CD4-positive, alpha-beta T cell (primary cell): ENCODE results near the gene ZNF621. TPM values are rescaled to one million over a fixed set of nuclear protein-coding genes. Genes with fewer than 3 reads are reported as not detected.

Experiments
- ATAC-seq: fragments of 200-7000 bp; cut with Tn5 transposase; one replicate; pipeline ENCODE4 v1.10.0; 2022; ENCODE audit warnings: mild to moderate bottlenecking; ENCODE audit not compliant: poor library complexity
- CTCF ChIA-PET: fragments of 350-600 bp; sonication (Branson Sonifier 250); formaldehyde crosslinking; loops from one replicate; lab custom pipeline; 2021; ENCODE audit warnings: antibody characterized with exemption, inconsistent platforms; lab: Charles Lee
- POLR2A ChIA-PET: fragments of 350-600 bp; sonication (Branson Sonifier 250); formaldehyde crosslinking; loops from one replicate; lab custom pipeline; 2021; ENCODE audit warnings: antibody characterized with exemption, inconsistent platforms; lab: Charles Lee
- DNase-seq, 14 experiments: peaks; one replicate each; pipeline ENCODE4 v3.0.0-alpha.2; 2013 to 2020; ENCODE audit warnings: mixed read lengths in 2 of 14
- H3K27ac ChIP-seq, 2 donors: one replicate each; pipeline versions ENCODE4 v1.5.1 to v1.7.0; 2013; ENCODE audit warnings: low read length in 2 of 2, low read depth in 1 of 2, mild to moderate bottlenecking in 1 of 2
- H3K27me3 ChIP-seq, 2 experiments: 1 replicate in 1 of 2; 2 replicates in 1 of 2; pipeline versions ENCODE4 v1.6.1 to v1.7.0; 2013; ENCODE audit warnings: low read length in 2 of 2, control low read depth in 1 of 2, mild to moderate bottlenecking in 1 of 2, moderate library complexity in 1 of 2; ENCODE audit not compliant: insufficient read depth in 2 of 2, control insufficient read depth in 1 of 2
- H3K36me3 ChIP-seq: one replicate; pipeline ENCODE4 v1.6.1; 2013; ENCODE audit warnings: low read length, control low read depth; ENCODE audit not compliant: insufficient read depth
- H3K4me1 ChIP-seq: one replicate; pipeline ENCODE4 v1.6.1; 2013; ENCODE audit warnings: low read length, control low read depth; ENCODE audit not compliant: insufficient read depth
- H3K4me3 ChIP-seq: one replicate; pipeline ENCODE4 v1.5.1; 2013; ENCODE audit warnings: mild to moderate bottlenecking, low read length, moderate library complexity
- H3K9me3 ChIP-seq, 2 experiments: 1 replicate in 1 of 2; 2 replicates in 1 of 2; pipeline versions ENCODE4 v1.6.1 to v1.7.0; 2013; ENCODE audit warnings: low read length in 2 of 2, mild to moderate bottlenecking in 2 of 2, control low read depth in 1 of 2, moderate library complexity in 1 of 2; ENCODE audit not compliant: control insufficient read depth in 1 of 2, insufficient read depth in 1 of 2
- H3K27ac Mint-ChIP-seq: one replicate; pipeline ENCODE4 v1.8.0; 2020; ENCODE audit warnings: mixed read lengths
- H3K27me3 Mint-ChIP-seq: one replicate; pipeline ENCODE4 v1.8.0; 2021; ENCODE audit warnings: mixed read lengths
- H3K36me3 Mint-ChIP-seq: one replicate; pipeline ENCODE4 v1.8.0; 2021; ENCODE audit warnings: low read depth, mixed read lengths
- H3K4me1 Mint-ChIP-seq: one replicate; pipeline ENCODE4 v1.8.0; 2021; ENCODE audit warnings: low read depth, mixed read lengths
- H3K4me3 Mint-ChIP-seq: one replicate; pipeline ENCODE4 v1.8.0; 2020; ENCODE audit warnings: mild to moderate bottlenecking, mixed read lengths
- H3K9me3 Mint-ChIP-seq: one replicate; pipeline ENCODE4 v1.8.0; 2020; ENCODE audit warnings: mixed read lengths
- CTCF ChIP-seq: fragments of 200-600 bp; IDR thresholded peaks from one replicate; pipeline ENCODE4 v1.8.0; 2022; ENCODE audit warnings: antibody characterized with exemption, mild to moderate bottlenecking
- intact Hi-C, 2 experiments: fragments of 100-400 bp; cut with DNase I in 1 of 2; cut with micrococcal nuclease in 1 of 2; formaldehyde crosslinking; loops; one replicate each; pipeline versions ENCODE4 v1.15.1 to v1.9.0; 2023 to 2025; cut with DNase I, micrococcal nuclease
- total RNA-seq, 174 experiments: library from RNA in 2 of 174; stranded (reverse) in 2 of 174; gene quantifications; one replicate each; pipeline ENCODE4 v1.2.3 and lab custom pipeline; 2021 to 2026

Gene ZNF621
- total RNA-seq, 2 experiments from 2014 or later, result 8.6 to 8.8 TPM

GRCh38 chr3:40524222-40524567 is 565 bp upstream of the ZNF621 start:
- H3K9me3 ChIP-seq, result no peaks in the 10 kb centered on the region
- ATAC-seq (no peak), DNase-seq (no peak)
- Mint-ChIP-seq H3K27me3 (no peaks in the 10 kb centered on the region), H3K4me3 (peak overlapping the region; percentile 96), H3K4me1 (peaks cover 25% of the 10 kb centered on the region), H3K27ac (peak overlapping the region; percentile 88), H3K9me3 (no peaks in the 10 kb centered on the region), H3K36me3 (peaks cover 39% of the 10 kb centered on the region)
- TF ChIP-seq CTCF, result no peak
- H3K4me1 ChIP-seq, result peaks cover 20% of the 10 kb centered on the region
- H3K27me3 ChIP-seq, result no peaks in the 10 kb centered on the region
- peaks cover 15% of the 10 kb centered on the region for H3K36me3 ChIP-seq
- intact Hi-C loops, result loop anchor here (1.0 to 10.0 kb wide), 4 partner anchors 47 to 1139 kb away; partner anchors contain the start of genes EIF1B (in 1 of the 2), SLC25A38 (in 1 of the 2) and ZNF619 (in 1 of the 2)
- CTCF ChIA-PET, result interaction anchor here (1.5 kb wide), 1 partner anchor 18 kb away, joined by 5 read pairs; the partner anchor contains the start of gene ZNF620
- POLR2A ChIA-PET, result interaction anchor here (1.0 to 2.8 kb wide), 9 partner anchors 16 to 214 kb away, joined by 3 to 22 read pairs (median 5); partner anchors contain the start of genes RPL14, ZNF619 and ZNF620
- H3K27ac ChIP-seq, result peak overlapping the region; percentile 73 to 85
- H3K4me3 ChIP-seq, result peak overlapping the region; percentile 80

GRCh38 chr3:40528426-40528825 is 3.7 kb downstream of the ZNF621 start:
- no peak for TF ChIP-seq CTCF
- CTCF ChIA-PET, result no interaction called here
- Histone ChIP-seq H3K4me1 (peaks cover 20% of the 10 kb centered on the region), H3K36me3 (peaks cover 53% of the 10 kb centered on the region), H3K27me3 (no peaks in the 10 kb centered on the region), H3K9me3 (peaks cover 8 to 14% of the 10 kb centered on the region in 2 experiments), H3K27ac (no peak overlapping the region), H3K4me3 (no peak overlapping the region)
- Mint-ChIP-seq H3K4me3 (no peak overlapping the region), H3K27ac (no peak overlapping the region), H3K4me1 (peaks cover 25% of the 10 kb centered on the region), H3K36me3 (peaks cover 81% of the 10 kb centered on the region), H3K9me3 (peaks cover 3% of the 10 kb centered on the region), H3K27me3 (no peaks in the 10 kb centered on the region)
- intact Hi-C loops, result loop anchor here in 1 of 2 experiments (5.0 to 10.0 kb wide), 3 partner anchors 669 to 1434 kb away; partner anchors contain the start of genes CTNNB1, SLC25A38 and ULK4
- no peak for DNase-seq
- POLR2A ChIA-PET, result no interaction called here
- ATAC-seq, result no peak

- Mint-ChIP-seq H3K4me3 (no peak overlapping the region), H3K27ac (no peak overlapping the region), H3K4me1 (no peaks in the 10 kb centered on the region), H3K27me3 (no peaks in the 10 kb centered on the region), H3K9me3 (peaks cover 3% of the 10 kb centered on the region), H3K36me3 (peaks cover 96% of the 10 kb centered on the region)
- TF ChIP-seq CTCF, result no peak
- DNase-seq (no peak), ATAC-seq (no peak)
- Histone ChIP-seq H3K27me3 (no peaks in the 10 kb centered on the region), H3K4me1 (no peaks in the 10 kb centered on the region), H3K27ac (no peak overlapping the region), H3K4me3 (no peak overlapping the region), H3K36me3 (peaks cover 77% of the 10 kb centered on the region), H3K9me3 (peaks cover 14 to 16% of the 10 kb centered on the region in 2 experiments)
- POLR2A ChIA-PET, result no interaction called here
- CTCF ChIA-PET, result no interaction called here
- intact Hi-C loops, result no loop called here
Observed at GRCh38 chr3:40532252-40532651, 7.5 kb downstream of the ZNF621 start.
